NK-92 (cell line): ENCODE data around the gene RABGAP1.

Experiments
- DNase-seq: peaks from one replicate; lab custom pipeline; 2025; ENCODE audit not compliant: unreplicated experiment; lab: John Stamatoyannopoulos, UW

Gene RABGAP1

GRCh38 chr9:123044586-123044985 lies 103.8 kb downstream of the RABGAP1 start:
- DNase-seq: no peak

GRCh38 chr9:123046406-123047195 lies 105.8 kb downstream of the RABGAP1 start:
- DNase-seq: no peak

GRCh38 chr9:123048748-123049147 lies 107.9 kb downstream of the RABGAP1 start:
- DNase-seq: no peak

DNA sequence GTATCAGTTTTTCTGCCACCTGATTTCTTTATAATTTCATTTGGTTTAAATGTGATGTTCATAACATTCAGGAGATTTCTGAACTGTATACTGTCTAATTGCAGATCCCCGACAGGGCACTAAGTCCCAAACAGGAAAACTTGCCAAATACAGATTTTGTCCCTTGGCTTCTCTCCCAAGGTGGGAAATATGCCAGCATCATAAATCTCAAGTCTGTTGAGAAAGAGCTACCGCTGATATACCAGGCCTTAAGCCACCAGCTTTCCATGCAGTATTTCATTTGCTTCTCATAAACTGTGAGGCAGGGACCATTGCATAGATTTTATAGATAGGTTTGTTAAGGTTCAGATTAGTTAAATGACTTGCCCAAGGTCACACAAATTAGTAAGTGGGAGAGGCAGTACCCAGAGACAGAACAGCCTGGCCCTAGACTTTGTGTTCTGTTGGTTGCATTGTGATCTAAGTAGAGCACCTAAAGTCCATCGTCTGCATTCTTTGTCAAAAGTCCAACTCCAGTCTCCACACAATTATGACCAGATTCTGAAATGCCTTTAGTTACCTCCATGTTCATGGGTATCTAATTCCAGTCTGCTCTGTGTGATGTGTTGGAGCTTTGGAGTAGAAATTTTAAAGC lies 108.9 kb downstream of the RABGAP1 start:
- no peak for DNase-seq

- no peak for DNase-seq
Observed at GRCh38 chr9:123053046-123053445, 112.2 kb downstream of the RABGAP1 start.

GRCh38 chr9:123053711-123054110 lies 112.9 kb downstream of the RABGAP1 start:
- no peak for DNase-seq

GRCh38 chr9:123058834-123059233 lies 118.0 kb downstream of the RABGAP1 start:
- no peak for DNase-seq

GRCh38 chr9:123059472-123060220 lies 118.8 kb downstream of the RABGAP1 start:
- no peak for DNase-seq

- no peak for DNase-seq
Observed at GRCh38 chr9:123061216-123061615, 120.4 kb downstream of the RABGAP1 start.

DNA sequence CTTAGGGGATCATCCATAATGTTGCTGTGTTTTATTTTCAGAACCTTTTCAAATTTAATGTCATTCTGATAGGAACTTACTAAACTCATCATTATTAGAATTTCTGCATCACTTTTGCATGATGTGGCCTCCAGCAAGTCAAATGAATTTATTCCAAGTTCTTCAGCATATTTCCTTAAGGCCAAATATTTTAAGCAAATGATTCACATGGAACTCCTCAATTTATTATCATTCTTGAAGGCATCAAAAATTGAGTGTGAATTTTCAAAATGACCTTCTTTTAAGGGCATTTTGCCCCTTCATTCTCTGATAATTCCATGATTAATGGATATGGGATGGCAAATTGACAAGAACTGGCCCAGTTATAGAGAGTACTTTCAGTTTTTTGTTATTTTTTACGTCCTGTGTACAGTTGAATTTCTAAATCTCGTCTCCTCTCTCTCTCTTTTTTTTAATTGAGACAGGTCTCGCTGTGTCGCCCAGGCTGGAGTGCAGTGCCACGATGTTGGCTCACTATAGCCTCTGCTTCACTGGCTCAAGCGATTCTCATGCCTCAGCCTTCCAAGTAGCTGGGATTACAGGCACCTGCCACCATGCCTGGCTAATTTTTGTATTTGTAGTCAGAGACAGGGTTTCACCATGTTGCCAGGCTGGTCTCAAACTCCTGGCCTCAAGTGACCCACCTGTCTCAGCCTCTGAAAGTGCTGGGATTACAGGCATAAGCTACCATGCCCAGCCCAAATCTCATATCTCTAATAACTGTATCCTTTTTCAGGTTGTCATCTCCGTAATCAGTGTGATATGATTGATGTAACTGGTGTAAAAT lies 121.7 kb downstream of the RABGAP1 start:
- DNase-seq: no peak

DNA sequence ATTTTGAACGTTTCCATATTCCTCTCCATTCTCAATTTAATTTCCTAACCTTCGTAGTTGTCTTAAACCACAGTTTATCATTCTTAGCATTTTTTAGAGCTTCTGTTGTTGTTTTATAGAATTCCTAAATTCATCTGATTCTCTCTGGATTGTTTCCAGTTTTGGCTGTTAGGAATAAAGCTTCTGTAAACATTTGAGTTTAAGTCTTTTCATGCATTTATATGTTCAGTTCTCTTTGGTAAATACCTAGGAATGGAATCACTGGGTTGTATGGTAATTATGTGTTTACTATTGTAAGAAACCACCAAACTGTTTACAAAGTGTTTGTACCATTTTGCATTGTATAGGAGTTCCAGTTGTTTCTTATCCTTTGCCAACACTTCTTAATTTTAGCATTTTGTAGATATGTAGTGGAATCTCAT lies 122.4 kb downstream of the RABGAP1 start:
- no peak for DNase-seq

DNA sequence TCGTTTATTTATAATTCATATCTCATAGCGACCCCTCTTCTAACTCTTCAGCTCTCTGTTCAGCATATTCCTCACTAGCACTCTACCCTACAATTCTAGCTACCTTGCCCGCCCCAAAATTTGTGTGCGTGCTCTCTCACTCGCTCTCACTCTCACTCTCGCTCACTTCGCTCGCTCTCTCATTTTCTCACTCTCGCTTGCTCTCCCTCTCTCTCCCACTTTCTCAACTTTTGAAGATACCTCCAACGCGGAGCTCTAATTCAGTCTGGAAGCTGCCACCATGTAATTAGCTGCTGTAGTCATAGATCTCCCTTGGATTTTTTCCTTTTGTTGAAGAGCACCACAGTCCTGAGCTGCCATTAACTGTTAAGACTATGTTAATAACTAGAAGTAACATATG lies 123.1 kb downstream of the RABGAP1 start:
- no peak for DNase-seq

- no peak for DNase-seq
Observed at GRCh38 chr9:123064716-123065115, 123.9 kb downstream of the RABGAP1 start.

GRCh38 chr9:123065196-123065595 lies 124.4 kb downstream of the RABGAP1 start:
- no peak for DNase-seq

GRCh38 chr9:123067136-123067535 lies 126.3 kb downstream of the RABGAP1 start:
- no peak for DNase-seq

- DNase-seq: no peak
Observed at GRCh38 chr9:123069010-123069481, 128.2 kb downstream of the RABGAP1 start.

DNA sequence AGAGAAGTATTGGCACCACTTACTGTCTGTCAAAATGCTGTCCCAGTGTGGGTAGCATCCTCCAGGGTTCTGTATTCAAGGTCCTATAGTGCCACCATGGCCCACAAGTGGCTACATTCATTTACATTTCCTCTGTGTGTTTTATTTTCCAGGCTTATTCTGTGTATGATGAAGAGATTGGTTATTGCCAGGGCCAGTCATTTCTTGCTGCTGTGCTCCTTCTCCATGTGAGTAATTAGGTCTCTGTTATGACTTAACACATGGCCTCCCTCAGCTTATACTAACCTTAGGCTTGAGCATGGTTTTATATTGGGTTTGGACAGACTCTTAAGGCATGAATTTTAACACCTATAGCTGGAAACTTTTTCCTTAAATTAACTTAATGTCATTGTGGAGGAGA lies 129.4 kb downstream of the RABGAP1 start:
- no peak for DNase-seq

GRCh38 chr9:123072407-123072995 lies 131.7 kb downstream of the RABGAP1 start:
- no peak for DNase-seq

DNA sequence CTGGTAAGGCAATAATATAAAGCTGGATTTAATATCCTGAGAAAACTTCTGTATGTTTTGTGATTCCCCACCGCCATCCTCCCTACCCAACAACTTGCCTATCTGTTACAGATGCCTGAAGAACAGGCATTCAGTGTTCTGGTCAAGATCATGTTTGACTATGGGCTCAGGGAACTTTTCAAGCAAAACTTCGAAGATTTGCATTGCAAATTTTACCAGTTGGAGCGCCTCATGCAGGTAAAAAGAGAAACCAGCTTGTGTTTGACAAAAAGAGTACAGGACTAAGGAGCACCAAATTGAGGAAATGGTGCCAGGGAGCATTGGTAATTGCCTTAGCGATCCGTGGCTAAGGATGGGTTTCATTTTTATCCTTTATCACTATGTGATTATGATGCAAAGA lies 132.6 kb downstream of the RABGAP1 start:
- no peak for DNase-seq

DNA sequence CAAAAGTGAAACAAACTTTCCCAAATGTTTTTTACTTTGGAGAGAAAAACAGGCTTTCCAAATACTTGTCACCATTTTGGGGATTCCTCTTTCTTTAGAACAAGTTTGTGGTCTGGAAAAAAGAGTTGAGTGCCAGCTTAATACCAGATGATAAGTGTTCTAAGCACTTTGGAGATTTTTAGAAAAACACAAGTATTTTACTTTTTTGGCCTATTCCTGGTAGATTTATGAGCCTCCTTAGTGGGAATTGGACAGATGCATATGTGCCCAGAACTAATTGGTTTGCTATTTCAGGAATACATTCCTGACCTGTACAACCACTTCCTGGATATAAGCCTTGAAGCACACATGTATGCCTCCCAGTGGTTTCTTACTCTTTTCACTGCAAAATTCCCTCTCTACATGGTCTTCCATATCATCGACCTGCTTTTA lies 133.2 kb downstream of the RABGAP1 start:
- no peak for DNase-seq
